H9 (cell line): ENCODE data around the gene DGCR2. TPM values are rescaled to one million over a fixed set of nuclear protein-coding genes. Genes with fewer than 3 reads are reported as not detected.

Experiments
- DNase-seq: peaks from one replicate; pipeline ENCODE4 v3.0.0-alpha.2; 2017
- H2AFZ ChIP-seq: one replicate; pipeline ENCODE4 v1.6.1; 2013; ENCODE audit warnings: mild to moderate bottlenecking, low read length, control low read depth, moderate library complexity
- H2AK5ac ChIP-seq: 2 replicates; pipeline ENCODE4 v1.6.1; 2013; ENCODE audit warnings: low read length, control low read depth, mixed read lengths; ENCODE audit not compliant: insufficient read length
- H2BK120ac ChIP-seq: one replicate; pipeline ENCODE4 v1.6.1; 2013; ENCODE audit warnings: low read depth, mild to moderate bottlenecking, low read length, control low read depth, inconsistent platforms; ENCODE audit not compliant: poor library complexity, severe bottlenecking
- H2BK12ac ChIP-seq: 2 replicates; pipeline ENCODE4 v1.6.1; 2013; ENCODE audit warnings: low read length, control low read depth, mixed read lengths, low read depth; ENCODE audit not compliant: insufficient read length
- H2BK15ac ChIP-seq: 2 replicates; pipeline ENCODE4 v1.6.1; 2013; ENCODE audit warnings: low read depth, low read length, control low read depth
- H2BK20ac ChIP-seq: one replicate; pipeline ENCODE4 v1.6.1; 2013; ENCODE audit warnings: low read depth, mild to moderate bottlenecking, low read length, control low read depth, inconsistent platforms; ENCODE audit not compliant: poor library complexity, severe bottlenecking
- H2BK5ac ChIP-seq: 2 replicates; pipeline ENCODE4 v1.6.1; 2013; ENCODE audit warnings: low read length, control low read depth, mixed read lengths; ENCODE audit not compliant: insufficient read length
- H3K14ac ChIP-seq: 2 replicates; pipeline ENCODE4 v1.6.1; 2013; ENCODE audit warnings: low read length, control low read depth; ENCODE audit not compliant: insufficient read depth
- H3K18ac ChIP-seq: 2 replicates; pipeline ENCODE4 v1.6.1; 2013; ENCODE audit warnings: low read depth, mild to moderate bottlenecking, mixed read lengths, low read length, control low read depth; ENCODE audit not compliant: insufficient read length
- H3K23ac ChIP-seq: 2 replicates; pipeline ENCODE4 v1.6.1; 2013; ENCODE audit warnings: low read length, control low read depth, mixed read lengths, low read depth; ENCODE audit not compliant: insufficient read length
- H3K23me2 ChIP-seq: 2 replicates; pipeline ENCODE4 v1.6.1; 2013; ENCODE audit warnings: low read depth, mild to moderate bottlenecking, mixed read lengths, low read length, control low read depth; ENCODE audit not compliant: insufficient read length, poor library complexity, severe bottlenecking
- H3K27ac ChIP-seq: 2 replicates; pipeline ENCODE4 v1.5.1; 2013; ENCODE audit warnings: low read length, control low read depth, mixed read lengths, low read depth; ENCODE audit not compliant: insufficient read length
- H3K27me3 ChIP-seq: 2 replicates; pipeline ENCODE4 v1.6.1; 2013; ENCODE audit warnings: low read length, control low read depth, inconsistent platforms; ENCODE audit not compliant: insufficient read depth
- H3K4ac ChIP-seq: 2 replicates; pipeline ENCODE4 v1.6.1; 2013; ENCODE audit warnings: low read depth, mild to moderate bottlenecking, control low read depth, inconsistent platforms, low read length, moderate library complexity
- H3K4me1 ChIP-seq: 2 replicates; pipeline ENCODE4 v1.6.1; 2013; ENCODE audit warnings: low read length, control low read depth, inconsistent platforms; ENCODE audit not compliant: insufficient read depth
- H3K4me2 ChIP-seq: 2 replicates; pipeline ENCODE4 v1.6.1; 2013; ENCODE audit warnings: low read length, control low read depth, mixed read lengths; ENCODE audit not compliant: insufficient read length, insufficient read depth
- H3K56ac ChIP-seq: 2 replicates; pipeline ENCODE4 v1.6.1; 2013; ENCODE audit warnings: low read depth, mild to moderate bottlenecking, mixed read lengths, low read length, control low read depth; ENCODE audit not compliant: insufficient read length
- H3K79me1 ChIP-seq: 2 replicates; pipeline ENCODE4 v1.6.1; 2013; ENCODE audit warnings: low read depth, mild to moderate bottlenecking, moderate library complexity, low read length, control low read depth, inconsistent platforms; ENCODE audit not compliant: insufficient read depth, poor library complexity, severe bottlenecking
- H3K79me2 ChIP-seq: 2 replicates; pipeline ENCODE4 v1.6.1; 2013; ENCODE audit warnings: low read length, control low read depth, inconsistent platforms; ENCODE audit not compliant: insufficient read depth
- H3K9ac ChIP-seq: 2 replicates; pipeline ENCODE4 v1.6.1; 2013; ENCODE audit warnings: low read length, control low read depth, mixed read lengths; ENCODE audit not compliant: insufficient read length; ENCODE audit errors: extremely low read depth
- H3K9me3 ChIP-seq: one replicate; pipeline ENCODE4 v1.6.1; 2013; ENCODE audit warnings: low read depth, low read length, inconsistent platforms; ENCODE audit not compliant: control insufficient read depth
- H3T11ph ChIP-seq: one replicate; pipeline ENCODE4 v1.6.1; 2013; ENCODE audit warnings: mild to moderate bottlenecking, low read length, control low read depth, inconsistent platforms
- H4K20me1 ChIP-seq: one replicate; pipeline ENCODE4 v1.6.1; 2013; ENCODE audit not compliant: control insufficient read depth, insufficient read length, insufficient read depth
- H4K5ac ChIP-seq: 2 replicates; pipeline ENCODE4 v1.6.1; 2013; ENCODE audit warnings: low read depth, mild to moderate bottlenecking, mixed read lengths, low read length, control low read depth; ENCODE audit not compliant: insufficient read length
- H4K8ac ChIP-seq: replicated peaks from 2 replicates; pipeline ENCODE4 v1.6.1; 2013; ENCODE audit warnings: low read length, control low read depth, mixed read lengths, low read depth; ENCODE audit not compliant: insufficient read length
- H4K91ac ChIP-seq: 2 replicates; pipeline ENCODE4 v1.6.1; 2013; ENCODE audit warnings: low read depth, mild to moderate bottlenecking, moderate library complexity, mixed read lengths, low read length, control low read depth; ENCODE audit not compliant: insufficient read length
- H3K27ac Mint-ChIP-seq, 3 experiments: 2 replicates in 2 of 3; 3 replicates in 1 of 3; pipeline ENCODE4 v1.8.0; 2020 to 2021; ENCODE audit warnings: mixed read lengths in 3 of 3, mild to moderate bottlenecking in 1 of 3, moderate library complexity in 1 of 3
- H3K27me3 Mint-ChIP-seq: 2 replicates; pipeline ENCODE4 v1.8.0; 2021; ENCODE audit warnings: low read depth, mild to moderate bottlenecking, moderate library complexity, mixed read lengths
- H3K36me3 Mint-ChIP-seq, 3 experiments: 2 replicates in 2 of 3; 3 replicates in 1 of 3; pipeline ENCODE4 v1.8.0; 2020 to 2021; ENCODE audit warnings: low read depth in 3 of 3, mixed read lengths in 3 of 3; ENCODE audit not compliant: insufficient read depth in 1 of 3
- H3K4me1 Mint-ChIP-seq, 2 experiments: 2 replicates each; pipeline ENCODE4 v1.8.0; 2020; ENCODE audit warnings: mixed read lengths in 2 of 2
- H3K4me3 Mint-ChIP-seq, 2 experiments: 2 replicates in 1 of 2; 3 replicates in 1 of 2; pipeline ENCODE4 v1.8.0; 2020 to 2021; ENCODE audit warnings: mild to moderate bottlenecking in 2 of 2, mixed read lengths in 2 of 2, moderate library complexity in 1 of 2
- H3K9me3 Mint-ChIP-seq, 2 experiments: 2 replicates in 1 of 2; 3 replicates in 1 of 2; pipeline ENCODE4 v1.8.0; 2020; ENCODE audit warnings: mild to moderate bottlenecking in 2 of 2, mixed read lengths in 2 of 2, moderate library complexity in 1 of 2
- WGBS: extraction: QIAGEN DNeasy Blood & Tissue Kit; methylation state at CpG from one replicate; pipeline ENCODE4 v1.1.7; 2013; ENCODE audit warnings: missing lambda C conversion rate, low lambda C conversion rate, mixed read lengths; ENCODE audit not compliant: insufficient read length; ENCODE audit errors: extremely low coverage; 5-methylcytosine and 5-hydroxymethylcytosine counted together
- total RNA-seq: library from RNA; stranded (reverse); gene quantifications from 2 replicates; pipeline ENCODE4 v1.2.1, GENCODE V29; 2021
- TF ChIP-seq, protein P1 (sequence below): fragments of 200-600 bp; sonication (generic); conservative IDR thresholded peaks from 3 replicates; pipeline ENCODE4 v1.8.0; 2021; ENCODE audit warnings: antibody characterized with exemption, mild to moderate bottlenecking

DGCR2 gene
- total RNA-seq, 1 experiment from 2014 or later, result 47.2 TPM

- no CpG with 5 or more reads among the region's 8 CpGs for WGBS
- Histone ChIP-seq H3K79me2 (no peaks in the 10 kb centered on the region), H2AK5ac (no peak overlapping the region), H3K79me1 (no peaks in the 10 kb centered on the region), H4K8ac (no peak overlapping the region), H2BK15ac (no peak overlapping the region), H3K4me1 (no peaks in the 10 kb centered on the region), H2BK5ac (no peak overlapping the region), H3K4me2 (no peak overlapping the region), H3K27me3 (no peaks in the 10 kb centered on the region), H3K9ac (no peak overlapping the region), H2BK12ac (no peak overlapping the region), H4K20me1 (no peaks in the 10 kb centered on the region), H3K14ac (no peak overlapping the region), H2AFZ (no peak overlapping the region), H3K27ac (no peak overlapping the region), H3K18ac (no peak overlapping the region), H3K4ac (no peak overlapping the region), H2BK120ac (no peak overlapping the region), H4K5ac (no peak overlapping the region), H3T11ph (no peak overlapping the region), H4K91ac (no peak overlapping the region), H3K9me3 (no peaks in the 10 kb centered on the region), H3K56ac (no peak overlapping the region), H2BK20ac (no peak overlapping the region), H3K23me2 (no peaks in the 10 kb centered on the region), H3K23ac (no peak overlapping the region)
- Mint-ChIP-seq H3K27me3 (no peaks in the 10 kb centered on the region), H3K27ac (peak overlapping the region in 2 of 3 experiments; percentile 32 to 44; a peak in 2 of 7 replicates), H3K4me1 (no peaks in the 10 kb centered on the region), H3K9me3 (no peaks in the 10 kb centered on the region), H3K4me3 (no peak overlapping the region), H3K36me3 (peaks cover 32 to 73% (median 69%) of the 10 kb centered on the region in 3 experiments; a peak in 6 of 7 replicates)
- TF ChIP-seq, protein P1, sequence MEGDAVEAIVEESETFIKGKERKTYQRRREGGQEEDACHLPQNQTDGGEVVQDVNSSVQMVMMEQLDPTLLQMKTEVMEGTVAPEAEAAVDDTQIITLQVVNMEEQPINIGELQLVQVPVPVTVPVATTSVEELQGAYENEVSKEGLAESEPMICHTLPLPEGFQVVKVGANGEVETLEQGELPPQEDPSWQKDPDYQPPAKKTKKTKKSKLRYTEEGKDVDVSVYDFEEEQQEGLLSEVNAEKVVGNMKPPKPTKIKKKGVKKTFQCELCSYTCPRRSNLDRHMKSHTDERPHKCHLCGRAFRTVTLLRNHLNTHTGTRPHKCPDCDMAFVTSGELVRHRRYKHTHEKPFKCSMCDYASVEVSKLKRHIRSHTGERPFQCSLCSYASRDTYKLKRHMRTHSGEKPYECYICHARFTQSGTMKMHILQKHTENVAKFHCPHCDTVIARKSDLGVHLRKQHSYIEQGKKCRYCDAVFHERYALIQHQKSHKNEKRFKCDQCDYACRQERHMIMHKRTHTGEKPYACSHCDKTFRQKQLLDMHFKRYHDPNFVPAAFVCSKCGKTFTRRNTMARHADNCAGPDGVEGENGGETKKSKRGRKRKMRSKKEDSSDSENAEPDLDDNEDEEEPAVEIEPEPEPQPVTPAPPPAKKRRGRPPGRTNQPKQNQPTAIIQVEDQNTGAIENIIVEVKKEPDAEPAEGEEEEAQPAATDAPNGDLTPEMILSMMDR, result no peak
- DNase-seq, result no peak
Observed at GRCh38 chr22:19057539-19057938, 64.7 kb downstream of the DGCR2 start.
